GM19324 (cell line): Measurements from ENCODE around the gene GFRA1.

ENCODE experiments used
- ATAC-seq: cut with Tn5 transposase; IDR thresholded peaks from one replicate; pipeline ENCODE4 v1.9.1; 2021; ENCODE audit warnings: mild to moderate bottlenecking, moderate library complexity; ENCODE audit not compliant: unreplicated experiment, low FRiP score

The GFRA1 gene

DNA sequence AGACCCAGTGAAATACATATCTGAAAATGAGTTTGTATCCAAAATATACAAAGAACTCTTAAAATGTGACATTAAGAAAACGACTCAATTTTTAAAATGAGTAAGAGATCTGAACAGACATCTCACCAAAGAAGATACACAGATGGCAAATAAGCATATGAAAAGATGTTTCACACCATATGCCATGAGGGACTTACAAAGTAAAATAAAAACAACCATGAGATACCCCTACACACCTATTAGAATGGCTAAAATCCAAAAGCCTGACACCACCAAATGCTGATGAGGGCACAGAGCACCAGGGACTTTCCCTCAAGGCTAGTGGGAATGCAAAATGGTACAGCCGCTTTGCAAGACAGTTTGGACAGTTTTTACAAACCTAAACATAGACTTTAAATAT is 27.9 kb downstream of the GFRA1 start:
- no peak for ATAC-seq

DNA sequence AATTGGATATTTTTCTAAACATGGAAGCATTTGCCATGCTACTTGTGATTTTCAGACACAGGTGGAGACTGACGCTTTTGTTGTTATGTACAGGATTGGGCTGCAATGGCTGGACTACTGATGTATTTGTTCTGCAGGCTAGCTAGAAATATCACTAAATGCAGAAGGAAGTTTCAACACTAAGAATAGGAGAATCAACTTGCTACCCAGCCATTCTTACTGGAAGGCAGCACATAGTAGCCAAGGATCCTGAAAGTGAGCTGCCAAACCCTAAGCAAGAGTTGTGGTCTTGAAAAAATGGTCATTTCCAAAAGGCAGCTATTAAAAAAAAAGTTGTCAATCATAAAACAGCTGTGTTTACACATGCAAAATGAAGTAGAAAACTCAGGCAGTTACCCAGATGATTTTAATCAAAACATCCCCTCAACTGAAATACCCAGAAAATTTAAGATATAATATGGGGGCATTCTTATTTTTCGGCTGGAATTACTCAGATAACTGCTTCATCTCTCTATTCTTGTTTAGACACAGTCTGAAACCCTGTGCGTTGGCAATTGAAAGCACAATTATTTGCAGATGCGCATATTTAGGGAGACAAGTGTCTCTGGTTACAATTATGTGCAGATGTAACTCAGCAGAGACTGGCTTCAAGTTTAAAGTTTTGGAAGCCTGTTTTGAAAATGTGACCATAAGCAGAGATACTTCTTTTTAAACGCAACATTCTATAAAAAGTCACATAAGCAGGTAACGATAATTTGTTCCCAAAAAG is 31.2 kb downstream of the GFRA1 start:
- ATAC-seq = no peak

GRCh38 chr10:116241085-116241484 is 31.9 kb downstream of the GFRA1 start:
- ATAC-seq = no peak

DNA sequence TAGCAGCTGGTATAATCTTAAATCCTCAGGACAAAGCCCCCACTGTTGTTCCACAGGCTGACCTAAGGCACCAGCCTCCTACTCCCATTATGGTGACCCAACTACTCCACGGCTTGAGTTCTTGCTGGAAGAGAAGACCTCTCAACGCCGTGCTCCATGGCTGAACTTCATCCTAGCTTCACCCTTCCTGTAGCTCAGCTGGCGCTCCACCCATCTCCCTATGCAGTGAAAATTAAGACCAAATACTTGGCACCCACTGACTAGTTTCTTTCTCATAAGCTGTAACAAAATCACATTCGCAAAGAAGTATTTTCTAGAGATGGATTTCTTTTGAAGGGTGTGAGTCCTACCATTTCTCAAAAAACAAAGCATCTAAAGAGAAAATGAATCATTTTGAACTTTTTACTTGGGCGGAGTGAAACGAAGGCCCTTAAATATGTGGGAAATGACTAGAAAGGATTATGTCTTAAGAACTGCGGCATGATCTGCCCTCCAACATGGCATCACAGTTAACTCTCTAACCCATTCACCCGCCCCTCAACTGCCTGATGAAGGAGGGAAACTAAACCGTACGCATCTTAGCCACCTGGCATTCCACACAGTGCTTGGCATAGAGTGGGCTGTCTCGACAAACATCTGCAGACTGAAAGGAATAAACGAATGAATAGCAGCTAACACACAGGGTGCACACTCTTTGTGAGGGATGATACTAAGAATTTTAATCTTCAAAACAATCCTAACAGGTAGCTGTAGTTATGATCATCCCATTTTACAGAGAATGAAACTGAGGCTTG is 32.7 kb downstream of the GFRA1 start:
- no peak for ATAC-seq

- no peak for ATAC-seq
Measured at GRCh38 chr10:116239229-116239628, 33.8 kb downstream of the GFRA1 start.

GRCh38 chr10:116237970-116238369 is 35.0 kb downstream of the GFRA1 start:
- ATAC-seq = no peak

DNA sequence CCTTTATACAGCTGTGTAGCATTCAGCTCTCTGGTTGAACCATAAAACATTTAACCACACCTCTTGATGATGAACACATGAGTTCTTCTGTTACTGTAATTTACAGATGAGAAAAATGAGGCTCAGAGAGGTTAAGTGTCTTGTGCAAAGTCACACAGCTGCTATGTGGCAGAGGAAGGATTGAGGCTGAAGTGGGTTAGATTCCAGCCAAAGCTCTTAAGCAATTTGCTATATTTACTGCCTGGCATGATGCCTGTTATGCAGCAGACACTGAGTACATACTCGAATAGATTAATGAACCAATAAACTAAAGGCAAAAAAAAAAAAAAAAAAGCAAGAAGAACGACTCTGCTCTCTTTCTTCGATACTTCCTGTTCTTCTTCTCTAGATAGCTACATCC is 35.7 kb downstream of the GFRA1 start:
- no peak for ATAC-seq

DNA sequence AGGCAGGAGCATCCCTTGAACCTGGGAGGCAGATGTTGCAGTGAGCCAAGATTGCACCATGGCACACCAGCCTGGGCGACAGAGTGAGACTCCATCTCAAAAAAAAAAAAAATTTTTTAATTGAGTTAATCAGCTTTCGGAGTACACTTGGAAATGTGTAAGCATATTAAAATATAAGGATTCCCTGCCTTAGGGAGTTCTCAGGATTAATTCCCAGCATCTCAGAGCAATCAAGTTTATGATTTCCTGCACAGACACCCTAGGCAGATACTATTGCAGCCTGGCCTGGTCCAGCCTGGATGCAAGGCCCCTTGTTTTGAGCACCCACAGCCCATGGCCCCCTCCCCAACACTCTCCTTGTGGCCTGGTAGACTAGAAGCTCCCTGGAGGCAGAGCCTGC is 39.8 kb downstream of the GFRA1 start:
- no peak for ATAC-seq

GRCh38 chr10:116232613-116233012 is 40.4 kb downstream of the GFRA1 start:
- no peak for ATAC-seq

DNA sequence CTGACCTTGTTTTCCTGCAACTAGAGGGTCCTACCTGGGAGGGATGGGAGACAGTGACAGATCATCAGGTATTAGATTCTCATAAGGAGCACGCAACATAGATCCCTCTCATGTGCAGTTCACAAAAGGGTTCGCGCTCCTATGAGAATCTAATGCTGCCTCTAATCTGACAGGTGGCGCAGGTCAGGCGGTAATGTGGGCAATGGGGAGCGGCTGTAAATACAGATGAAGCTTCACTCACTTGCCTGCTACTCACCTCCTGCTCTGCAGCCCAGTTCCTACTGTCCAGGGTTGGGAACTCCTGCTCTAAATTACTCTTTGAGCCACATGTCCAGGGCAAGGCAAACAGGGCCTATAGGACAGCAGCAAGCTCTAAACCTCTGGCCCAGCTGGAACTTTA is 46.2 kb downstream of the GFRA1 start:
- no peak for ATAC-seq

GRCh38 chr10:116226053-116226452 is 47.0 kb downstream of the GFRA1 start:
- ATAC-seq = no peak

DNA sequence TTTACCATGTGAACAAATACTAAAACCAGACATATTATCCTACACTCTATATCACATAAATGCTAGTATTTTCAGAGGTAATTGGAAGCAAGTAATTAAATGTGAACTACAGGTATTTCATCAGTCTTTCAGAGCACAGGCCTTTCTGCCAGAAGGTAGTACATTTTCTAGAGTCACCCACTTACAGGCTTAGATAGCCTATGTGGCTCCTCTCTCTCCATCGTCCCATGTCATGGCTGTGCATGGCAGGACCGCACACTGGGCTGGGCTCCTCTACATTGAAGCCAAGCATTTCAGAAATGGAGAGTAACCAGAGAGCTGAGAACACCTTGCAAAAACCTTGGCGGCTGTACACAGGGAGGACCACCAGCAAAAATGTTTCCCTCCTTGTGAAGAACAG is 49.7 kb downstream of the GFRA1 start:
- ATAC-seq = no peak

GRCh38 chr10:116221053-116221452 is 52.0 kb downstream of the GFRA1 start:
- ATAC-seq = no peak

DNA sequence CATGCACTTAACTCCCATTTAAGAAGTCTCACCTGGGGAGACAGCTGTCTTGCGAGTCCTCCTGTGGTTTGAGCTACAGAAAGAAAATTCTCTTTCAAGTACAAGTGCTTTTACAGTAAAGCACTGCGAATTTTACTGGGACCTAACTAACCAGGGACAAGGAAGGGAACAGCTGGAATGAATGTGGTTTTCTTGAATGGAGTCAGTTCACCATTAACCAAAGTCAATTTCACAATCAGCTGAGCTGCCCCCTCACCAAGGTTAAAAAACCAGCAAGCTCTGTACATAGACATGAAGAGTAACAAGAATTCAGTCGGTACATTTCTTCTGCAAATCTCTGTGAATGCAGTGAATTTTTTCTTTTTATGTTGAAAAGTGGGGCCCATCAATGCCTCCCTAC is 56.3 kb downstream of the GFRA1 start:
- ATAC-seq = no peak

- no peak for ATAC-seq
Measured at GRCh38 chr10:116215651-116216050, 57.4 kb downstream of the GFRA1 start.

- no peak for ATAC-seq
Measured at GRCh38 chr10:116211682-116212081, 61.3 kb downstream of the GFRA1 start.

DNA sequence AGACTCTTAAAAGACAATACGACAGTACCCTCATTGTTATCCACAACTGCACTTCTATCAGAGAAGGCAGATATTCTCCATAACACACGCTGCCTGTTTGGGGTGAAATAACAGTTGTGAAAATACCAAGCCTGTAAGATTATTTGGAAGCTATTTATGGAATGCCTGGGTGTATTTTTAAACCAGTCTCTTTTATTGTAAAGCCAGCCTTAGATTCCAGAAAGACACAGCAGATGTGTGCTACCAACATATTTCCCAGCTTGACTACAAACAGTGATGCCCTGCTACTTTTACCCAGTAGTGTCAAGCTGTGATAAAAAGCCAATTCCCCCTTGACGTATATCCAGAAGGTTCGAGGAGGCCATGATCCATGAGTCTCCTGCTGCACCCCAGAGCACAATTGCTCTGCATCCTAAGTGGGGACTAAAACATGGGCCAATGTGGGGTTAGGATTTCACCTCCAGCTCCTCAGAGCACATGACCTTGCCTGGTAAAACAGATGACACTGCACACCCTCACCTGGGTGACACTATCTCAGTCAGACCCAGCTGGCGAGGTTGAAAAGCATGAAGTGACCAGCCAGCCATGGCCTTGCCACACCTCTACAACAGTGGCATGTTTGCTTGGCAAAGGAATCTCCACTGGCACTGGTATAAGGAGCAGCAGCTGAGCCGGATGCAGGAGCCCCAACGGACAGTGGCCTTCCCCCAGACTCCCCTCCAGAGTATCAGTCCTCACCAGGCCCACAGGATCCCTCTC is 62.2 kb downstream of the GFRA1 start:
- ATAC-seq = no peak

GRCh38 chr10:116209781-116210180 is 63.2 kb downstream of the GFRA1 start:
- no peak for ATAC-seq

GRCh38 chr10:116208956-116209567 is 63.9 kb downstream of the GFRA1 start:
- no peak for ATAC-seq

- ATAC-seq = no peak
Measured at GRCh38 chr10:116207690-116208089, 65.3 kb downstream of the GFRA1 start.

- ATAC-seq = no peak
Measured at GRCh38 chr10:116203661-116204060, 69.3 kb downstream of the GFRA1 start.
